OCI-LY7 (cell line): Measurements from ENCODE around the gene ATP8B4.

Experiments used
- EZH2phosphoT487 ChIP-seq: fragments of 200-600 bp; sonication (generic); IDR thresholded peaks from 2 replicates; pipeline ENCODE4 v1.6.1; 2018; ENCODE audit warnings: low read depth, borderline replicate concordance, mild to moderate bottlenecking, mixed run types, antibody characterized with exemption, low read length, moderate library complexity, mixed read lengths
- TF ChIP-seq, protein P1 (sequence below): fragments of 200-600 bp; sonication (generic); conservative IDR thresholded peaks from 2 replicates; pipeline ENCODE4 v1.5.1; 2014; ENCODE audit warnings: mild to moderate bottlenecking, antibody characterized with exemption, low read length, moderate library complexity, mixed read lengths

GRCh38 chr15:50049871-50050270 is 69.2 kb downstream of the ATP8B4 start:
- TF ChIP-seq, protein P1, sequence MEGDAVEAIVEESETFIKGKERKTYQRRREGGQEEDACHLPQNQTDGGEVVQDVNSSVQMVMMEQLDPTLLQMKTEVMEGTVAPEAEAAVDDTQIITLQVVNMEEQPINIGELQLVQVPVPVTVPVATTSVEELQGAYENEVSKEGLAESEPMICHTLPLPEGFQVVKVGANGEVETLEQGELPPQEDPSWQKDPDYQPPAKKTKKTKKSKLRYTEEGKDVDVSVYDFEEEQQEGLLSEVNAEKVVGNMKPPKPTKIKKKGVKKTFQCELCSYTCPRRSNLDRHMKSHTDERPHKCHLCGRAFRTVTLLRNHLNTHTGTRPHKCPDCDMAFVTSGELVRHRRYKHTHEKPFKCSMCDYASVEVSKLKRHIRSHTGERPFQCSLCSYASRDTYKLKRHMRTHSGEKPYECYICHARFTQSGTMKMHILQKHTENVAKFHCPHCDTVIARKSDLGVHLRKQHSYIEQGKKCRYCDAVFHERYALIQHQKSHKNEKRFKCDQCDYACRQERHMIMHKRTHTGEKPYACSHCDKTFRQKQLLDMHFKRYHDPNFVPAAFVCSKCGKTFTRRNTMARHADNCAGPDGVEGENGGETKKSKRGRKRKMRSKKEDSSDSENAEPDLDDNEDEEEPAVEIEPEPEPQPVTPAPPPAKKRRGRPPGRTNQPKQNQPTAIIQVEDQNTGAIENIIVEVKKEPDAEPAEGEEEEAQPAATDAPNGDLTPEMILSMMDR: no peak
- TF ChIP-seq EZH2phosphoT487: no peak
